ENCODE results near the gene LRIT1. TPM values are rescaled to one million over a fixed set of nuclear protein-coding genes. Genes with fewer than 3 reads are reported as not detected.

LRIT1 gene
- total and polyA plus RNA-seq, 2 donors (not counting 3 experiments of a cell fraction or from before 2014, with no cell fraction given) = not detected

GRCh38 chr10:84236807-84237198 lies 4.5 kb downstream of the LRIT1 start:
- ChIA-PET CTCF (interaction anchor here (1.3 kb wide), 1 partner anchor 20 kb away, joined by 4 read pairs; no protein-coding TSS in a partner anchor), POLR2A (no interaction called here)
- dilution Hi-C loops (cut with MboI; ENCODE audit: extremely low pct_ligation_motif_present, low sequenced_read_pairs) (no loop called here), intact Hi-C loops (cut with micrococcal nuclease) (no loop called here)
- Histone ChIP-seq H3K79me2 (ENCODE audit: control insufficient read depth, insufficient read depth, low read length) (no peaks in the 10 kb centered on the region), H3K4me2 (ENCODE audit: insufficient read depth, low read length) (no peak overlapping the region), H3K27ac (ENCODE audit: insufficient read depth, low read depth, low read length) (no peak overlapping the region), H3K27me3 (ENCODE audit: control insufficient read depth in 2 of 2, insufficient read depth in 2 of 2, low read length in 2 of 2) (no peaks in the 10 kb centered on the region), H3K9me3 (replicated peaks; ENCODE audit: control insufficient read depth, insufficient read depth, low read length) (no peaks in the 10 kb centered on the region), H4K20me1 (replicated peaks; ENCODE audit: control insufficient read depth, extremely low read depth, insufficient read depth, low read length) (no peaks in the 10 kb centered on the region), H3K4me3 (replicated peaks in 1 of 3; ENCODE audit: insufficient read depth in 1 of 3, low read depth in 1 of 3, low read length in 3 of 3) (no peak overlapping the region), H2AFZ (ENCODE audit: low read depth, low read length) (no peak overlapping the region), H3K9me1 (replicated peaks; ENCODE audit: control insufficient read depth, extremely low read depth, insufficient read depth, low read length) (no peaks in the 10 kb centered on the region), H3K9ac (replicated peaks; ENCODE audit: extremely low read depth, insufficient read depth, low read length) (no peak overlapping the region), H3K36me3 (ENCODE audit: control insufficient read depth in 2 of 2, extremely low read depth in 1 of 2, insufficient read depth in 2 of 2, low read length in 2 of 2) (no peaks in the 10 kb centered on the region), H3K4me1 (ENCODE audit: control insufficient read depth, extremely low read depth, insufficient read depth, low read length) (no peaks in the 10 kb centered on the region)
- DNase-seq (ENCODE audit: low read depth, low spot score) (no peak), FAIRE-seq (no peak)
- no TSS peak for BruUV-seq (replicated peaks)
- TF ChIP-seq MAX (IDR thresholded peaks at IDR 0.05; ENCODE audit: insufficient read depth, insufficient read length) (no peak), POLR2A (IDR thresholded peaks at IDR 0.05; ENCODE audit: low read depth, low read length) (no peak), JUN (IDR thresholded peaks at IDR 0.05; ENCODE audit: borderline replicate concordance, insufficient read depth, insufficient read length, low read depth) (no peak), POLR2AphosphoS5 (IDR thresholded peaks at IDR 0.05; ENCODE audit: insufficient read depth, low read depth, low read length) (no peak), EZH2 (IDR thresholded peaks at IDR 0.05; ENCODE audit: borderline replicate concordance, low read depth, low read length, severe bottlenecking) (no peak), GATA2 (IDR thresholded peaks at IDR 0.05; ENCODE audit: insufficient read depth, insufficient read length, low read depth, low read length) (no peak), MYC (IDR thresholded peaks at IDR 0.05; ENCODE audit: low read depth, low read length) (no peak), FOS (IDR thresholded peaks at IDR 0.05; ENCODE audit: borderline replicate concordance, insufficient read depth, low read length) (no peak)
- TF ChIP-seq, protein P1, sequence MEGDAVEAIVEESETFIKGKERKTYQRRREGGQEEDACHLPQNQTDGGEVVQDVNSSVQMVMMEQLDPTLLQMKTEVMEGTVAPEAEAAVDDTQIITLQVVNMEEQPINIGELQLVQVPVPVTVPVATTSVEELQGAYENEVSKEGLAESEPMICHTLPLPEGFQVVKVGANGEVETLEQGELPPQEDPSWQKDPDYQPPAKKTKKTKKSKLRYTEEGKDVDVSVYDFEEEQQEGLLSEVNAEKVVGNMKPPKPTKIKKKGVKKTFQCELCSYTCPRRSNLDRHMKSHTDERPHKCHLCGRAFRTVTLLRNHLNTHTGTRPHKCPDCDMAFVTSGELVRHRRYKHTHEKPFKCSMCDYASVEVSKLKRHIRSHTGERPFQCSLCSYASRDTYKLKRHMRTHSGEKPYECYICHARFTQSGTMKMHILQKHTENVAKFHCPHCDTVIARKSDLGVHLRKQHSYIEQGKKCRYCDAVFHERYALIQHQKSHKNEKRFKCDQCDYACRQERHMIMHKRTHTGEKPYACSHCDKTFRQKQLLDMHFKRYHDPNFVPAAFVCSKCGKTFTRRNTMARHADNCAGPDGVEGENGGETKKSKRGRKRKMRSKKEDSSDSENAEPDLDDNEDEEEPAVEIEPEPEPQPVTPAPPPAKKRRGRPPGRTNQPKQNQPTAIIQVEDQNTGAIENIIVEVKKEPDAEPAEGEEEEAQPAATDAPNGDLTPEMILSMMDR (IDR thresholded peaks at IDR 0.05; ENCODE audit: extremely low read depth in 1 of 2, insufficient read depth in 1 of 2, low read depth in 1 of 2, low read length in 2 of 2) = no peak
